Measurements from ENCODE around the gene TMEM150B. TPM values are rescaled to one million over a fixed set of nuclear protein-coding genes. Genes with fewer than 3 reads are reported as not detected.
A peak's percentile ranks its signal among the peaks of the same experiment; 100 is the strongest.

Gene TMEM150B, protein sequence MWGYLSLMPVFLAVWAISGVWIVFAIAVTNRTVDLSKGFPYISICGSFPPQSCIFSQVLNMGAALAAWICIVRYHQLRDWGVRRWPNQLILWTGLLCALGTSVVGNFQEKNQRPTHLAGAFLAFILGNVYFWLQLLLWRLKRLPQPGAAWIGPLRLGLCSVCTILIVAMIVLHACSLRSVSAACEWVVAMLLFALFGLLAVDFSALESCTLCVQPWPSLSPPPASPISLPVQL
- not detected in 2 replicates for total RNA-seq (2014; rRNA removed; shearing (Covaris generic))
- not detected in 2 replicates for polyA plus RNA-seq (2014; cell fraction: nucleus; rRNA removed)

DNA sequence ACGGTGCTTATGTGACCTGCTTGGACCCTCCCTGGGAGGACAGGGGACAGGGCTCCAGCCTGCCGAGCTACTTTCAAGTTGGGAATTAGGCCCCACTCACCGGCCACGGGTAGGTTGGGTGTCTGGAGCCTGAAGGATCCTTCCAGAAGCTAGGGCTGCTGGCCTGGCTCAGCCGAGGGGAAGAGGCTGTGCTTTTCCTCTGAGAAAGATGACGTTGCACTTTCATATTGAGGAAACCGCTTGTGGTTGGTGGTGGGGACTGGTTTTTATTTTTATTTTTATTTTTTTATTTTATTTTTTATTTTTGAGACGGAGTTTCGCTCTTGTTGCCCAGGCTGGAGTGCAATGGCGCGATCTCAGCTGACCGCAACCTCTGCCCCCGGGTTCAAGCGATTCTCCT, at the start of gene TMEM150B:
Gene TMEM150B (minus strand): TSS at position 170 of the 400 bp plus-strand sequence. CDS start 4,305 bp downstream, outside the sequence.
- no peak for DNase-seq (ENCODE audit: extremely low read depth, low read depth)

DNA sequence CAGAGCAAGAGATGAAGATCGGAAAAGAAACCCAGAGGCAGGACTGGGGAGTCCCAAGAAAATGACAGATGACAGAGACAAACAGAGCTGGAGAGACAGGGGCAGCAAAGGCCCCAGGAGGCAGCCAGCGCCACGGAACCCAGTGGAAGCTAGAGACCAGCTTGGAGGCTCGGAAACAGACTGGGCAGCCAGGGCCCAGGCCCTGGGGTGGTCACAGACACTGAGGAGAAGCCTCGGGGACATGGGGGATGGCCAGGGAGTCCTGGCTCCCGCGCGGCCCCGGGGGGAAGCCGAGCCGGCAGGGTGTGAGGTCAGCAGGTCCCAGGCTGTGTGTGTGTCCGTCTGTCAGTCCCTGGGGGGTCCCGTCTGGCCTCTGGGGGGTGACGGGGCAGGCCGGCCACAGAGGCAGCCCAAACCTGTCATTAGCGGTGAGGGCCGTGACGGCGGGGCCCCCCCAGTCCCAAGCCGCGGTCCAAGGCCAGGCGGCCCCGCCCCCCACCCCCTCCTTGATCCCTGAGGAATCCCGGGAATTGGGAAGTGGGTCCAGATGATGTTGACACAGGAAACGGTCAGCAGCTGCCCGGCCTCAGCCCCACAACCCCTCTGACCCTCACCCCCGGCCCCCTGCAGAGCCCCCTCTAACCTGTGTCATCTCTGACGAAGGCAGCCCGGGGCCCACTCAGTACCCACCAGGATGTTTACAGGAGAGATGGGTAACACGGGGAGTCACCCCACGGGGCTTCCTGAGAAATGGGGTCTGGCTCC, 49.0 kb upstream of the TMEM150B start:
- DNase-seq (ENCODE audit: extremely low read depth, low read depth): no peak

DNA sequence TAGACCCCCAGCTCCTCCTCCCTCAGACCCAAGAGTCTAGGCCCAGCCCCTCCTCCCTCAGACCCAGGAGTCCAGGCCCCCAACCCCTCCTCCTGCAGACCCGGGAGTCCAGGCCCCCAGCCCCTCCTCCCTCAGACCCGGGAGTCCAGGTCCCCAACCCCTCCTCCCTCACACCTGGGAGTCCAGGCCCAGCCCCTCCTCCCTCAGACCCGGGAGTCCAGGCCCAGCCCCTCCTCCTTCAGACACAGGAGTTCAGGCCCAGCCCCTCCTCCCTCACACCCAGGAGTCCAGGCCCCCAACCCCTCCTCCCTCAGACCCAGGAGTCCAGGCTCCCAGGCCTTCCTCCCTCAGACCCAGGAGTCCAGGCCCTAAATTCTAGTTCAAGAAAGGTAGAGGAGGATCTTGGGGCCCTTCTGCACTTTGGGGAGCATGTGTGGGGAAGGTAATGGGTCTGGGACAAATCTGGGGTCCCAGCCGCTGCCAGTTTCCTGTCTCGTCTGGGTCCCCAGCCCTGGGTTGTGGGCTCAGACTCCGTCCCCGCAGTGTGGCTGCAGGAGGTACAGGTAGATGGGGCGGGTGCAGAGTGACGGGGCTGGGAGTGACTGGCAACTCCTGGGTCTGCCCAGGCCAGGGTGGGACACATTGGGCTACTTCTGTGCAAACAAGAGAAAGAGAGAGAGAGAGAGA, 48.3 kb upstream of the TMEM150B start:
- DNase-seq (ENCODE audit: extremely low read depth, low read depth): no peak

DNA sequence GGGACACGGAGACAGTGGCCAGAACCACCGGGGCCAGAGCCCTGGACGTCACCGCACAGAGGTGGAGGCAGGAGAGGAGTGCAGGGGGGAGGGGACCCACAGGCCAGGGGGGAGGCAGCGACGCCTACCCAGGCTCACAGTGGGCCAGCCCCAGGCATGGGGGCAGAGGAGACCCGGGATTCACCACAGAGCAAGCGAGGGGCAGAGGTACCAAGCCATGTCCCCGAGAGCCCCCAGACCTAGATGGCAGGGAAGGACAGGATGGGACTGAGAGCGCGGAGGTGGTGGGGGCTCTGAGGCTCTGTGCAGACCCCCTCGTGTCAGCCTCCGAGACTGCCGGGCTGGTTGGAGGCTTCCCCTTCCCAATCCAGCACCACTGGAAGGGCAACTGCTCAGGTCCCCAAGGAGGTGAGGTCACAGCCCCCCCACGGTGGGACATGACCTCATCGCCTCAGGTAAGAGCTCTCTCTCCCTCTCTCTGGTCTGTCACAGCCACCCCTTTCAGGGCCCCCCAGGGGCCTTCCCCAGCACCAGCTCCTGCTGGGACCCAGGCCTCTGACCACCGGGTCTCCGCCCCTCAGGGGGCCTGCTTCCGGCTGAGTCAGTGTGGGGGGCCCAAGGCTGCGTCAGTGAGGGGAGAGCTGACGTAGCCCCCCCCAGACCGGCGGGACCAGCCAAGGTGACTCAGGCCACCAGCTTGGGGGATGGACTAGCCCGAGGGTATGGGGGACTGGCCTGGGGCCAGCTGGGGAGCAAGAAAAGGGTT, 47.4 kb upstream of the TMEM150B start:
- DNase-seq (ENCODE audit: extremely low read depth, low read depth): no peak

DNA sequence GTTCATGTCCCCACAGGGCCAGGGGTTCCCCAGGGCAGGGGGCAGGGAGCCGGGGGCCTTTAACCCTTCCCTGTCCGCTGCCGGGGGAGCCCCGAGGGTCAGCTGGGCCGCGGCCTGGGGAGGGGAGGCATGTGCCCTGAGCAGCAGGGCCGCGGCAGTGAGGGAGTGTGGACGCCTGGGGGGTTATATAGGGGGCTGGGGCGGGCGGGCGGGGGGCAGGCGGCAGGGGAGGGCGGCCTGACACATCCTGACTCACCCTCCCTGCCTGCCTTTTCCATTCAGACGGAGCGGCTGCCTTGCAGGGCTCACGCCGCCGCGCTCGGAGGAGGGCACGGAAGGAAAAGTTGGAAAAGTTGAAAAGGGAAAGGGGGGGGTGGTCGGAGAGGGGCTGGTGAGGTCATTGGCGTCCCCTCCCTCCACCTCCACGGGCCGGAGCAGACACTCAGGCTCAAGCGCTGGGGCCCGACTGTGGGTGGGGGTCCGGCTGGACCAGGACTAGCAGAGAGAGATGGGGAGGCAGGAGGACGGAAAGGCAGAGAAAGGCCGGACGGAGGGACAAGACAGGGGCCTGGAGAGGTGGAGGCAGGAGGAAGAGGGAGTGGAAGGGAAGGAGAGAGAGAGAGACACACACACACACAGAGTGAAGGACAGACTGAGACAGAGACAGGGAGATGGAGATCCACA, 45.3 kb upstream of the TMEM150B start, which contains the start of gene IL11:
Gene IL11 (minus strand): TSS at position 159 of the 684 bp plus-strand sequence. CDS start 153 bp downstream, at position 6.
- DNase-seq (ENCODE audit: extremely low read depth, low read depth): no peak

DNA sequence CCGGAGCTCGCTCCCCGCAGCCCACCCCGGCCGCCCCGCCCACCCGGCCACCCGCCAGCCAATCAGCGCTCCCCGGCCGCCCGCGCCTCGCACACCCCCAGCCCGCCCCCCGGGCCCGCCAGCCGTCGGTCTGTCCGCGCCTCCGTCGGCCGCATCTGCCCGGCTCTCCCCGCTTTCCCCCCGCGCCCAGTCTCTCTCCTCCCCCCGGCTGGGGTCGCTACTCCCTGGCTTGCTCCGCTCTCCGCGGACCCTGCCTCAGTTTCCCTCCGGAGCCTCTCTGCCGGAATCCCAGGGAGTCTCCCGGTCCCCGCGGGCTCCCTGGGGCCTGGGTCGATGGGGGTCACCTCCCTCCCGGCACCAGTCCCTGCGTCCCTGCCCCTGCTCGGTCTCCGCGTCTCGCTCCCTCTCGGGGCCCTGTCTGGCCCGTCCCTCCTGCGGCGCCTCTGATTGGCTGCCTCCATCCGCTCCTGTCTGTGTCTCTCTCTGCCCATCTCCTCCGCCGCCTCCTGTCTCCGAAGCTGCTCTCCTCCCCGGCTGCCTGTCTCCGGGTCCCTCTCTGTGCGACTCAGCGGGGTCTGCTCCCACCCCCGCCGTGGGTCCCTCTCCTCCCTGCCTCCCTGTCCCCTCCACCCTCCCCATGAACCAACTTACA, 44.6 kb upstream of the TMEM150B start:
- peak; percentile 22 for DNase-seq (ENCODE audit: extremely low read depth, low read depth)

DNA sequence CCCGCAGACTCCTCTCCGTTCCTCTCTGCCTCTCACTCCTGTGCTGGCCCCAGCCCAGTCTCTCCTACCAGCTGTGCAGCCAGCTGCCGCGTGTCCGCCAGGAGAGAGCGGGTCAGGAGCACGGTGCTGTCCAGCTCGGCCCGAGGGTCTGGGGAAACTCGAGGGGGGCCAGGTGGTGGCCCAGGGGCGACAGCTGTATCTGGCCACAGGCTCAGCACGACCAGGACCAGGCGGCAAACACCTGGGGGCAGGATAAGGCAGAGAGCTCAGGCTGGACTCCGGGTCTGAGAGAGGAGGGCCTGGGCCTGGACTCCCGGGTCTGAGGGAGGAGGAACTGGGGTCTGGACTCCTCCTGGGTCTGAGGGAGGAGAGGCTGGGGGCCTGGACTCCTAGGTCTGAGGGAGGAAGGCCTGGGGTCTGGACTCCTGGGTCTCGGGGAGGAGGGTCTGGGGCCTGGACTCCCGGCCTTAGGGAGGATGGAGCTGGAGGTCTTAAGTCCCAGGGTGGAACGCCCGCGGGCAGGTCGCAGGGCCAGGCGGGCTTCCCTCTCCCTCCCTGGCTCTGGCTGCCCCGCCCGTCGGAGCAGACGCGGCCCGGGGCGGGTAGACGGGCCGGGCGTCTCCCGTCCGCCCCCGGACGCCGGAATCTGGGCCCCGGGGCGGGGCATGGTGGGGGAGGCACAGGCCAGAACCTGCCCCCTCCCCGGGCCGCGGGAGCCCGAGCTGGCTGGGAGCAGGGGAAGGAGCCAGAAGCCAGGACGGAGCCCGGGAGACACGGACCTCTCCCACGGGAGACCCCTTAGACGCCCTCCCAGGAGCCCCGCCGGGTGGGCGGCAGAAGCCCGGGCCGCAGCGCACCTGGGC, 43.8 kb upstream of the TMEM150B start:
- DNase-seq (ENCODE audit: extremely low read depth, low read depth): no peak

DNA sequence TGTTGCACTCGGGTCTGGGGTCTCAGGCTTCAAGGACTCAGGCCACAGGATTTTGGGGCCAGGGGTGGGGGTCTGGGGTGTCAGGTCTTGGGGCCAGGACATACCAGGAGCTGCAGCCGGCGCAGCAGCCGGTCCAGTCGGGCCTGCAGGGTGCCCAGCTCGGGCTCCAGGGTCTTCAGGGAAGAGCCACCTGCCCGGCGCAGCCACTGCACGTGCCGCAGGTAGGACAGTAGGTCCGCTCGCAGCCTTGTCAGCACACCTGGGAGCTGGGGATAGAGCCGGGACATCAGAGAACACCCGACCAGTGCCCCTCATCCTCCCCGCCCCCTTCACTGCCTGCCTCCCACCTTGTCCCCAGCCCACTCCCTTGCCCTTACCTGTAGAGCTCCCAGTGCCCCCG, 43.0 kb upstream of the TMEM150B start:
- DNase-seq (ENCODE audit: extremely low read depth, low read depth): no peak

DNA sequence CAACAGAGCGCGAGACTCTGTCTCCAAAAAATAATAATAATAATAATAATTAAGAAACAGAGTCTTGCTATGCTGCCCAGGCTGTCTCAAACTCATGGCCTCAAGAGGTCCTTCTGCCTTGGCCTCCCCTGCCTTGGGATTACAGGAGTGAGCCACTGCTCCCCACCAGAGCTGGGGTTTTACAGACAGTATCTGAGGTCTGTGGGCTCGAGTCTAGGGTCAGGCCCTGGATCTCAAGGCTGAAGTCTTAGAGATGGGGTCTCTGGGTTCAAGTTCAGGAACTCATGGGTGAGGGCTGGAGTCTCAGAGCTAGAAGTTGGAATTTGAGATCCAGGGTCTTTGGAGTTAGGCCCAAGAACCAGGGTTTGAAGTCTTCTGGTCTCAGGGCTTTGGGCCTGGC, 41.6 kb upstream of the TMEM150B start:
- DNase-seq (ENCODE audit: extremely low read depth, low read depth): no peak

DNA sequence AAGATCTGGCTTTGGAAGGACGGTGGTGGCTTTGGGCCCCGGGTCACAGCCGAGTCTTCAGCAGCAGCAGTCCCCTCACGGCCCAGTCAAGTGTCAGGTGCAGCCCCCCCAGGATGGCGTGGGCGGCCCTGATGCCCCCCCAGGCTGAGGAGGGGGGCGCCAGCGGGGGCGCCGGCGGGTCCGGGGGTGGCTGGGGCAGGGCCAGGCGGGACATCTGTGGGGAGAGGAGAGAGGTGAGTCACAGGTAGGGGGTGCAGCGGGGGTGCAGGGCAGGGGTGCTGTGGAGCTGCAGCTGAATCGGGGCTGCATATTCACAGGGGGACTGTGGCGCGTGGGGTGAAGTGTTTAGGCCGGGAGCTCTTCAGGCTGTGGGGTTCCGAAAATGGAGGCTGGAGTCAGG, 40.8 kb upstream of the TMEM150B start:
- no peak for DNase-seq (ENCODE audit: extremely low read depth, low read depth)

DNA sequence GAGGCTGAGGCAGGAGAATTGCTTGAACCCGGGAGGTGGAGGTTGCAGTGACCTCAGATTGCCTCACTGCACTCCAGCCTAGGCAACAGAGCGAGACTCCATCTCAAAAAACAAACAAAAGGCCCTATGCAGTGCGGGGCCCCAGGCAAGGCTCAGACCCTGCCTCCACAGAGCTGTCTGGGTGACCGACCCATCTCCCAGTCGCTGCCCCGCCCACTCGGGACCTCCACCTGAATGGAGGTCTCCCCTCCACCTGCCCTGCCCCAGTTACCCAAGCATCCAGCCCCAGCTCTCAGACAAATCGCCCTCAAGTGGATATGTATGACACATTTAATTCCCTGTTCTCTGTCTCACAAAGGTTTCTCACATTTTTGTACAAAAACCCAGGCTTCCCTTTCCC, 40.1 kb upstream of the TMEM150B start:
- DNase-seq (ENCODE audit: extremely low read depth, low read depth): no peak

DNA sequence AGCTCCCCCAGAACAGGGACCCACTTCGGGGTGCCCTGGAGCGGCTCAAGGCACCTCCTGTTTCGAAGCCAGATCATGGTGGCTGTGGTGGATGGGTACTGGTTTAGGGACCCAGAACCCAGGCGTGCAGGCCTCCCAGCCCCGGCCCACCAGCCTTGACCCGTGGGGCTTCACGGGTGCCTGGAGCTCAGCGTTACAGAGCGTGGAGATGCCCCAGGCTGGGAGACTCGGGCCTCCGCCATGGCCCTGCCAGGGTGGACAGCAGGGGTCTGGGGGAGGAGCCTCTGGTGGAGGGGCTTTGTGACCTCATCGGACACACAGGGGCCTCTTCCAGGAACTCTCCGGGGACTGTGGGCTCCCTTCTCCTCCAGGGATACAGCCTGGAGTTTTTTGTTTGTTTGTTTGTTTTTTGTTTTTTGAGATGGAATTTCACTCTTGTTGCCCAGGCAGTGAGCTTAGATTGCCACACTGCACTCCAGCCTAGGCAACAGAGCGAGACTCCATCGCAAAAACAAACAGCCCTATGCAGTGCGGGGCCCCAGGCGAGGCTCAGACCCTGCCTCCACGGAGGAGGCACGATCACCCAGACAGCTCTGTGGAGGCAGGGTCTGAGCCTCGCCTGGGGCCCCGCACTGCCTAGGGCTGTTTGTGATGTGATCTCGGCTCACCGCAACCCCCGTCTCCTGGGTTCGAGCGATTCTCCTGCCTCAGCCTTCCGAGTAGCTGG, 38.0 kb upstream of the TMEM150B start, which contains the start of gene GARIN5B:
Gene GARIN5B (minus strand): TSS at position 271 of the 727 bp plus-strand sequence. CDS start 194 bp downstream, at position 77.
- DNase-seq (ENCODE audit: extremely low read depth, low read depth): no peak

DNA sequence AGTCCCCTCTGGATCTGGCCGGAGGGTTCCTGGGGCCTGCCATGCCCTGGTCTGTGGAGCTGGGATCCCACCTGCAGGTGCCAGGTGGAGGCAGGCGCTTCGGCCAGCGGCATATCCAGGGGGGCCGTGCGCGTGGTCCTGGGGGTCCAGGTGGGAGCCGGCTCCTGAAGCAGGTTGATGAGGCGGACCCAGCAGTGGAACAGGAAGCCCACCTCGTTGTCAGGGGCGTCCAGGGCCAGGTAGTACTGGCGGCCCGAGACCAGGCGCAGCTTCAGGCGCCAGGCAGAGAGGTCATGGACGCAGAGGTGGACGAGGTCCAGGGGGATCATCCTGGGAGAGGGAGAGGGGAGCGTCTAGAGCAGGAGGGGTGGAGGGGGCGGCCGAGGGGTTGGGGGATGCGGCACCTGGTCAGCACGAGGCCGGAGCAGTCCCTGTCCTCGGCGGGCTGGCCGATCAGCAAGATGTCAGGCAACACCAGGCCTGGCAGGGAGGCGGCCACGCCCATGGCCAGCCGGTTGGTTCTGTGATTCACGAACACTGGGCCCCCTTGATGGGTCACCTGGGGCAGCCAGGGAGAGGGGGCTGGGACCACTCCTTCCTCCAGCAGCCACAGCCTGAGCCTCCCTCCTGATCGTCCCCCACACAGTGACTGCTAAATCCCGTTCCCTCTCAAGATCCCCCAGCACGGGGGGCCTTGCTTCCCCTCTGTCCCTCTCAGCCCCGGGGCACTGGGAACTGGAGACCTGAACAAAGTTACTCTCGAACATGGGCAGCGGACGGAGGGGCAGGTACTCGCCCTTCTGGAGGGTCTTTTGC, 37.2 kb upstream of the TMEM150B start:
- DNase-seq (ENCODE audit: extremely low read depth, low read depth): no peak

DNA sequence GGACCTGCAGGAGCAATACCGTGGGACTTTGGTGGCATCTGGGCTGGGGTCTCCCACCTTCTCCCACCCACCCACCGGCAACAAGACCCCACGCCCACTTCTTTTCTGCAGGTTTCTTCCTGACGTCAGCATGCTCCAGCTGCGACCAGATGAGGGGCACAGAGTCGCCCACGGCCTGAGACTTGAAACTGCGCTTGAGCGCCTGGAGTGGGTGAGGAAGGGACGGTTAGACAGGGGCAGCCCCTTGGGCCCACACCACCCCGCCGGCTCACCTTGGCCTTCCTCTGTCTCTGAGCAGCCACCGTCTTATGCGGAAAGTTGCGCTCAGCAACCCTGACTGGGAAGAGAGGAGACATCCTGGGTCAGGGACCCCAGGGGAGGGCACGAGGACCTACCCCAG, 35.8 kb upstream of the TMEM150B start:
- DNase-seq (ENCODE audit: extremely low read depth, low read depth): no peak

DNA sequence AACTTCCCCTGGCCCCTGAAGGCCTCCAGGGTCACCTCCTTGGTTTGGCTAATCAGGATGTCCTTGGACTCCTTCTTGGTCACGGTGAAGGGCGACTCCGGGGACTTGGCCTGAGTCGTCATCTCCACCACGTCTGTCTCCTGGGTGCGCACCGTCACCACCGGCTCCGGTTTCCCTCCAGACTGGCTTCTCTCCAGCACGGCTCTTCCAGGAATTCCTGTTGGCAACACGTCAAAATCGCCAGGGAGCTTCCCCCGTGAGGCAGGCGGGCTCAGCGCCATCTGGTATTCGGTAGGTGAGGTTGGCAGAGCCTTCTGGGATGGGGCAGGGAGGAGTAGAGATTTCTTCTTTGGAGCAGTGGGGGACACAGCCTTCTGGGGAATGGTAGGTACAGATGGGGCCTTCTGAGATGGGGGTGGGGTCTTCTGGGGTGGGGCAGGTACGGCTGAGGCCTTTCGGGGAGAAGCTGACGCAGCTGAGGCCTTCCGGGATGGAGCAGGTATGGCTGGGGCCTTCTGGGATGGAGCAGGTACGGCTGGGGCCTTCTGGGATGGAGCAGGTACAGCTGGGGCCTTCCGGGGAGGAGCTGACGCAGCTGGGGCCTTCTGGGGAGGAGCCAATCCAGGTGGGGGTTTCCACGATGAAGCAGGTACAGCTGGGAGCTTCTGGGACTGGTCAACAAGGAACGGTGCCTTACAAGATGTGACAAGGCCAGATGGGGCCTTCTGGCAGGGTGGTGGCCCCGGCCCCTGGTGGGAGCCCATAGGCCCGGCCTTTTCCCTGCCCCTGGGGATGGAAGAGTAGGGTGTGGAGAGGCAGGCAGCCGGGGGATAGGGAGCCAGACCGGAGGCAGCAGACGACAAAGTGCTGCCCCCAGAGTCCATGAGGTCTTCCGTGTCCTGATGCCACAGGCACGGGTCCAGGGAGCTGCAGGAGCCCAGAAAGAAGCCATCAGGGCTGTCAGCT, 34.1 kb upstream of the TMEM150B start:
- DNase-seq (ENCODE audit: extremely low read depth, low read depth): no peak

DNA sequence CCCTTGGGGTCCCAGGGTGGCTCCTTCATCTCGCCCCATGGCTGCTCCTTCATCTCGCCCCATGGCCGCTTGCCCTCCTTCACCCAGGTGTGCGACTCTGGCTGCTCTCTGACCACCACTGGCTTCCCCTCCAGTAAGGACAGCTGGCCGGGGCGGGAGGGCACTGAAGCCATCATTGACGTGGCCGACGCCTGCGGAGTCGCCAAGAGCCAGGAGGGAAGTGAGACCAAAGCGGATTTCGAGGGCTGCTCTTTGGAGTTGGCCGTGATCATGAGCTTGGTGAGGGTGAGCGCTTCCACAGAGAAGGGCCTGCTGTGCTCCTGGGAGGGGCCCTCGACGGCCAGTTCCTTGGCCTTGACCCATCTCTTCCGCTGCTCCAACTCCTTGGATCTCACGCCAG, 33.4 kb upstream of the TMEM150B start:
- DNase-seq (ENCODE audit: extremely low read depth, low read depth): no peak
